DND-41 (cell line): ENCODE data around the gene APBA3.

Source experiments
- ATAC-seq: fragments of 200-7000 bp; cut with Tn5 transposase; 3 replicates; pipeline ENCODE4 v1.9.1; 2021; ENCODE audit warnings: low read depth; ENCODE audit not compliant: insufficient read depth
- DNase-seq: peaks from one replicate; pipeline ENCODE4 v3.0.0-alpha.2; 2020
- H2AFZ ChIP-seq: 2 replicates; pipeline ENCODE4 v1.6.0; 2012; ENCODE audit warnings: low read depth, low read length
- H3K27ac ChIP-seq: 2 replicates; pipeline ENCODE4 v1.5.1; 2012; ENCODE audit warnings: low read length, inconsistent platforms
- H3K27me3 ChIP-seq: fragments of 200-600 bp; sonication (generic); 2 replicates; pipeline ENCODE4 v1.6.0; 2012; ENCODE audit warnings: low read length, mild to moderate bottlenecking, inconsistent platforms; ENCODE audit not compliant: insufficient read depth, poor library complexity
- H3K36me3 ChIP-seq: 2 replicates; pipeline ENCODE4 v1.5.1; 2012; ENCODE audit warnings: low read length, inconsistent platforms; ENCODE audit not compliant: insufficient read depth
- H3K4me1 ChIP-seq: 2 replicates; pipeline ENCODE4 v1.5.1; 2012; ENCODE audit warnings: mild to moderate bottlenecking, low read length; ENCODE audit not compliant: insufficient read depth
- H3K4me2 ChIP-seq: 2 replicates; pipeline ENCODE4 v1.6.0; 2012; ENCODE audit warnings: mild to moderate bottlenecking, moderate library complexity, low read length, inconsistent platforms; ENCODE audit not compliant: insufficient read depth
- H3K4me3 ChIP-seq, 2 experiments: fragments of 200-600 bp in 1 of 2; shearing (Covaris generic) in 1 of 2; 2 replicates each; pipeline ENCODE4 v1.5.1; 2012 to 2016; ENCODE audit warnings: inconsistent platforms in 2 of 2, low read length in 2 of 2, mild to moderate bottlenecking in 2 of 2, low read depth in 1 of 2, moderate library complexity in 1 of 2
- H3K79me2 ChIP-seq: 2 replicates; pipeline ENCODE4 v1.6.0; 2012; ENCODE audit warnings: low read length, inconsistent platforms; ENCODE audit not compliant: insufficient read depth
- H3K9ac ChIP-seq: 2 replicates; pipeline ENCODE4 v1.6.0; 2012; ENCODE audit warnings: low read depth, mild to moderate bottlenecking, inconsistent platforms, low read length, moderate library complexity
- H3K9me3 ChIP-seq: 2 replicates; pipeline ENCODE4 v1.5.1; 2012; ENCODE audit warnings: low read length, moderate library complexity, mild to moderate bottlenecking, inconsistent platforms; ENCODE audit not compliant: insufficient read depth, severe bottlenecking
- H4K20me1 ChIP-seq: 2 replicates; pipeline ENCODE4 v1.6.0; 2012; ENCODE audit warnings: low read length; ENCODE audit not compliant: insufficient read depth
- CTCF ChIP-seq: IDR thresholded peaks from 2 replicates; pipeline ENCODE4 v1.5.1; 2012; ENCODE audit warnings: borderline replicate concordance, low read length, moderate library complexity, mild to moderate bottlenecking; ENCODE audit not compliant: poor library complexity, severe bottlenecking; ENCODE audit errors: extremely low read depth
- EZH2 ChIP-seq: IDR thresholded peaks from 3 replicates; pipeline ENCODE4 v1.6.1; 2012; ENCODE audit warnings: borderline replicate concordance, low read depth, mild to moderate bottlenecking, moderate library complexity, low read length, inconsistent platforms; ENCODE audit not compliant: severe bottlenecking

The APBA3 gene

GRCh38 chr19:3790941-3791340, 29.4 kb upstream of the APBA3 start:
- Histone ChIP-seq H3K4me3 (no peak overlapping the region), H3K9me3 (no peaks in the 10 kb centered on the region), H4K20me1 (no peaks in the 10 kb centered on the region), H3K4me1 (no peaks in the 10 kb centered on the region), H2AFZ (no peak overlapping the region), H3K36me3 (no peaks in the 10 kb centered on the region), H3K79me2 (no peaks in the 10 kb centered on the region), H3K27me3 (peaks cover 7% of the 10 kb centered on the region), H3K4me2 (no peak overlapping the region), H3K27ac (no peak overlapping the region), H3K9ac (no peak overlapping the region)
- ATAC-seq = no peak
- TF ChIP-seq CTCF (no peak), EZH2 (no peak)
- DNase-seq = no peak

- H3K4me1 ChIP-seq = peaks cover 6% of the 10 kb centered on the region
- ATAC-seq (no peak), DNase-seq (no peak)
- no peaks in the 10 kb centered on the region for H3K79me2 ChIP-seq
- H3K4me2 ChIP-seq = no peak overlapping the region
- H4K20me1 ChIP-seq = 0 out of 2 replicates have a peak, but pooled peaks cover 3% of the 10 kb centered on the region
- no peak overlapping the region for H2AFZ ChIP-seq
- no peaks in the 10 kb centered on the region for H3K9me3 ChIP-seq
- no peak overlapping the region for H3K27ac ChIP-seq
- TF ChIP-seq EZH2 = no peak
- no peak for TF ChIP-seq CTCF
- no peak overlapping the region for H3K4me3 ChIP-seq
- H3K36me3 ChIP-seq = no peaks in the 10 kb centered on the region
- H3K27me3 ChIP-seq = peaks cover 13% of the 10 kb centered on the region
- no peak overlapping the region for H3K9ac ChIP-seq
Observed at GRCh38 chr19:3790209-3790734, 28.8 kb upstream of the APBA3 start.

- H3K27me3 ChIP-seq = peaks cover 19% of the 10 kb centered on the region
- H3K9me3 ChIP-seq = no peaks in the 10 kb centered on the region
- no peak overlapping the region for H3K9ac ChIP-seq
- no peak overlapping the region for H3K4me3 ChIP-seq
- 0 out of 2 replicates have a peak, but pooled peaks cover 5% of the 10 kb centered on the region for H4K20me1 ChIP-seq
- no peak; the same call in 2 of the 3 replicates for ATAC-seq
- DNase-seq = no peak
- TF ChIP-seq EZH2 = no peak
- no peak for TF ChIP-seq CTCF
- H3K36me3 ChIP-seq = no peaks in the 10 kb centered on the region
- peaks cover 8% of the 10 kb centered on the region for H3K4me1 ChIP-seq
- no peak overlapping the region for H2AFZ ChIP-seq
- H3K79me2 ChIP-seq = no peaks in the 10 kb centered on the region
- no peak overlapping the region for H3K27ac ChIP-seq
- H3K4me2 ChIP-seq = no peak overlapping the region
Observed at GRCh38 chr19:3788996-3789778, 27.7 kb upstream of the APBA3 start.
